H1 (cell line): ENCODE results near the gene GPC4. TPM values are rescaled to one million over a fixed set of nuclear protein-coding genes. Genes with fewer than 3 reads are reported as not detected.

Source experiments
- CTCF ChIA-PET: fragments of 300-600 bp; sonication (Branson Sonifier 250); formaldehyde crosslinking; loops from one replicate; lab custom pipeline; 2021; ENCODE audit not compliant: partially characterized antibody; lab: Charles Lee
- POLR2A ChIA-PET: fragments of 300-600 bp; sonication (Branson Sonifier 250); formaldehyde crosslinking; loops from one replicate; lab custom pipeline; 2021; ENCODE audit warnings: inconsistent platforms; ENCODE audit not compliant: partially characterized antibody; lab: Charles Lee
- DNase-seq, 2 experiments: peaks; one replicate each; pipeline versions ENCODE4 v3.0.0 to v3.0.0-alpha.2; 2010 to 2022; ENCODE audit warnings: low spot score in 2 of 2, low read depth in 1 of 2, mixed read lengths in 1 of 2
- FAIRE-seq: peaks from 2 replicates; lab custom pipeline; 2011; peaks lifted over from hg19 to GRCh38; lab: Jason Lieb, UNC
- H2AFZ ChIP-seq: 2 replicates; pipeline ENCODE4 v1.8.1; 2012; ENCODE audit warnings: low read length, inconsistent platforms
- H2AK5ac ChIP-seq: 2 replicates; pipeline ENCODE4 v1.6.1; 2013; ENCODE audit warnings: low read depth, low read length
- H2BK120ac ChIP-seq: replicated peaks from 2 replicates; pipeline ENCODE3; 2013; ENCODE audit warnings: low read depth, low read length, inconsistent platforms
- H2BK12ac ChIP-seq: 2 replicates; pipeline ENCODE4 v1.6.1; 2013; ENCODE audit warnings: low read depth, low read length
- H2BK15ac ChIP-seq: 2 replicates; pipeline ENCODE4 v1.6.1; 2013; ENCODE audit warnings: low read length
- H2BK20ac ChIP-seq: 2 replicates; pipeline ENCODE4 v1.6.1; 2013; ENCODE audit warnings: low read length
- H2BK5ac ChIP-seq: 2 replicates; pipeline ENCODE4 v1.6.1; 2013; ENCODE audit warnings: low read depth, low read length
- H3K14ac ChIP-seq: 2 replicates; pipeline ENCODE4 v1.6.1; 2013; ENCODE audit warnings: inconsistent platforms; ENCODE audit not compliant: insufficient read length
- H3K18ac ChIP-seq: 2 replicates; pipeline ENCODE4 v1.6.1; 2013; ENCODE audit warnings: low read length; ENCODE audit errors: extremely low read depth
- H3K23ac ChIP-seq: 2 replicates; pipeline ENCODE4 v1.6.1; 2013; ENCODE audit warnings: inconsistent platforms; ENCODE audit not compliant: insufficient read length
- H3K23me2 ChIP-seq: 2 replicates; pipeline ENCODE4 v1.6.1; 2013; ENCODE audit warnings: low read depth, low read length
- H3K27ac ChIP-seq: 2 replicates; pipeline ENCODE4 v1.6.1; 2011; ENCODE audit warnings: low read depth, low read length, inconsistent platforms
- H3K27me3 ChIP-seq, 4 experiments: replicated peaks in 1 of 4; 1 replicate in 1 of 4; 2 replicates in 3 of 4; pipeline versions ENCODE4 v1.6.1 to v1.8.1; 2011 to 2013; ENCODE audit warnings: low read length in 3 of 4, mild to moderate bottlenecking in 3 of 4, inconsistent platforms in 2 of 4, mixed read lengths in 2 of 4, moderate library complexity in 1 of 4; ENCODE audit not compliant: control insufficient read depth in 3 of 4, insufficient read depth in 3 of 4; ENCODE audit errors: extremely low read depth in 1 of 4
- H3K36me3 ChIP-seq, 4 experiments: 2 replicates each; pipeline versions ENCODE4 v1.6.1 to v1.8.1; 2011 to 2013; ENCODE audit warnings: mild to moderate bottlenecking in 4 of 4, low read length in 3 of 4, moderate library complexity in 2 of 4, control low read depth in 1 of 4, inconsistent platforms in 1 of 4; ENCODE audit not compliant: insufficient read depth in 4 of 4, control insufficient read depth in 2 of 4
- H3K4ac ChIP-seq: replicated peaks from 2 replicates; pipeline ENCODE3; 2013; ENCODE audit warnings: low read length, low read depth, mixed read lengths, inconsistent platforms; ENCODE audit not compliant: insufficient read length
- H3K4me1 ChIP-seq, 4 experiments: replicated peaks in 1 of 4; 1 replicate in 1 of 4; 2 replicates in 3 of 4; pipeline versions ENCODE4 v1.6.1 to v1.8.1; 2011 to 2013; ENCODE audit warnings: low read length in 3 of 4, inconsistent platforms in 2 of 4, mixed read lengths in 1 of 4; ENCODE audit not compliant: insufficient read depth in 4 of 4, control insufficient read depth in 3 of 4
- H3K4me2 ChIP-seq, 2 experiments: 2 replicates each; pipeline versions ENCODE4 v1.6.1 to v1.8.1; 2011 to 2013; ENCODE audit warnings: low read depth in 2 of 2, low read length in 2 of 2, control low read depth in 1 of 2, inconsistent platforms in 1 of 2, mild to moderate bottlenecking in 1 of 2; ENCODE audit not compliant: insufficient read depth in 1 of 2
- H3K4me3 ChIP-seq, 4 experiments: fragments of 200-600, 300-600 bp in 1 of 4; sonication (generic), shearing (Covaris generic), sonication (Bioruptor Twin) in 1 of 4; 2 replicates each; pipeline versions ENCODE4 v1.5.1 to v1.8.1; 2011 to 2016; ENCODE audit warnings: low read length in 4 of 4, low read depth in 3 of 4, control low read depth in 2 of 4, inconsistent platforms in 2 of 4, mild to moderate bottlenecking in 2 of 4, mixed read lengths in 1 of 4, moderate library complexity in 1 of 4; ENCODE audit not compliant: insufficient read depth in 2 of 4; ENCODE audit errors: extremely low read depth in 1 of 4
- H3K56ac ChIP-seq: replicated peaks from 2 replicates; pipeline ENCODE3; 2013; ENCODE audit warnings: low read depth, mild to moderate bottlenecking, mixed read lengths, low read length, inconsistent platforms; ENCODE audit not compliant: insufficient read length
- H3K79me1 ChIP-seq: 2 replicates; pipeline ENCODE4 v1.6.1; 2013; ENCODE audit warnings: low read depth, low read length, control low read depth
- H3K79me2 ChIP-seq, 2 experiments: 2 replicates each; pipeline versions ENCODE4 v1.6.1 to v1.8.1; 2012 to 2013; ENCODE audit warnings: low read length in 2 of 2, mild to moderate bottlenecking in 2 of 2, inconsistent platforms in 1 of 2; ENCODE audit not compliant: insufficient read depth in 2 of 2, control insufficient read depth in 1 of 2
- H3K9ac ChIP-seq, 4 experiments: replicated peaks in 1 of 4; 1 replicate in 1 of 4; 2 replicates in 3 of 4; pipeline versions ENCODE4 v1.6.1 to v1.8.1; 2011 to 2013; ENCODE audit warnings: low read depth in 3 of 4, low read length in 3 of 4, control low read depth in 2 of 4, mild to moderate bottlenecking in 2 of 4, moderate library complexity in 2 of 4, inconsistent platforms in 1 of 4; ENCODE audit errors: extremely low read depth in 1 of 4
- H3K9me3 ChIP-seq, 2 experiments: 2 replicates each; pipeline versions ENCODE4 v1.6.1 to v1.8.1; 2012 to 2013; ENCODE audit warnings: mild to moderate bottlenecking in 2 of 2, moderate library complexity in 2 of 2, control low read depth in 1 of 2, inconsistent platforms in 1 of 2, low read depth in 1 of 2, low read length in 1 of 2, mixed read lengths in 1 of 2; ENCODE audit not compliant: insufficient read depth in 2 of 2
- H4K20me1 ChIP-seq, 2 experiments: replicated peaks in 1 of 2; 2 replicates each; pipeline versions ENCODE3 to v1.8.1; 2011 to 2013; ENCODE audit warnings: inconsistent platforms in 2 of 2, low read length in 2 of 2, mild to moderate bottlenecking in 1 of 2; ENCODE audit not compliant: insufficient read depth in 2 of 2, control insufficient read depth in 1 of 2
- H4K5ac ChIP-seq: 2 replicates; pipeline ENCODE4 v1.6.1; 2013; ENCODE audit warnings: low read length, low read depth, mixed read lengths, inconsistent platforms; ENCODE audit not compliant: insufficient read length
- H4K8ac ChIP-seq: 2 replicates; pipeline ENCODE4 v1.8.0; 2013; ENCODE audit warnings: mild to moderate bottlenecking, moderate library complexity, low read length, inconsistent platforms; ENCODE audit not compliant: insufficient read depth; ENCODE audit errors: extremely low read depth
- H4K91ac ChIP-seq: replicated peaks from 2 replicates; pipeline ENCODE3; 2013; ENCODE audit warnings: low read length, mixed read lengths, inconsistent platforms; ENCODE audit not compliant: insufficient read length
- ASH2L ChIP-seq: fragments of 200-600, 300-600 bp; sonication (generic); IDR thresholded peaks from one replicate; pipeline ENCODE4 v1.7.1; 2017; ENCODE audit warnings: low read length
- CBX5 ChIP-seq: fragments of 300-800, 300-1000 bp; sonication (generic); IDR thresholded peaks from 2 replicates; pipeline ENCODE4 v1.7.1; 2016; ENCODE audit warnings: antibody characterized with exemption, low read length, low read depth
- CHD1 ChIP-seq: IDR thresholded peaks from 2 replicates; pipeline ENCODE4 v1.6.1; 2012; ENCODE audit warnings: low read depth, low read length, improper control_type of control experiment
- GABPA ChIP-seq: IDR thresholded peaks from 2 replicates; pipeline ENCODE4 v1.6.1; 2011; ENCODE audit warnings: mild to moderate bottlenecking, low read length, moderate library complexity, borderline replicate concordance; ENCODE audit not compliant: insufficient read depth
- JUND ChIP-seq: IDR thresholded peaks from 2 replicates; pipeline ENCODE4 v1.6.1; 2011; ENCODE audit warnings: mild to moderate bottlenecking, improper control_type of control experiment, low read length
- MAX ChIP-seq: IDR thresholded peaks from 2 replicates; pipeline ENCODE4 v1.6.1; 2012; ENCODE audit warnings: inconsistent platforms
- NRF1 ChIP-seq: IDR thresholded peaks from 2 replicates; pipeline ENCODE4 v1.6.1; 2011; ENCODE audit warnings: mild to moderate bottlenecking, low read depth, low read length, improper control_type of control experiment
- POLR2AphosphoS5 ChIP-seq: IDR thresholded peaks from 2 replicates; pipeline ENCODE4 v1.6.1; 2011; ENCODE audit warnings: low read depth, low read length
- POU5F1 ChIP-seq: IDR thresholded peaks from 2 replicates; pipeline ENCODE4 v1.6.1; 2011; ENCODE audit warnings: low read depth, mild to moderate bottlenecking, low read length, moderate library complexity
- USF2 ChIP-seq: IDR thresholded peaks from 2 replicates; pipeline ENCODE4 v1.6.1; 2011; ENCODE audit warnings: low read length, improper control_type of control experiment
- ZNF274 ChIP-seq: IDR thresholded peaks from 2 replicates; pipeline ENCODE4 v1.7.0; 2012; ENCODE audit warnings: low read length, borderline replicate concordance; ENCODE audit errors: extremely low read depth
- WGBS, 2 experiments: shearing (Covaris generic) in 1 of 2; methylation state at CpG; one replicate each; pipeline versions ENCODE4 v1.1.6 to v1.1.7; 2013 to 2015; ENCODE audit warnings: low lambda C conversion rate in 2 of 2, mixed read lengths in 2 of 2, inconsistent platforms in 1 of 2, low coverage in 1 of 2, missing lambda C conversion rate in 1 of 2; ENCODE audit not compliant: insufficient replicate concordance in 2 of 2, insufficient coverage in 1 of 2, insufficient read length in 1 of 2; ENCODE audit errors: extremely low coverage in 1 of 2, missing lambda C conversion rate in 1 of 2; 5-methylcytosine and 5-hydroxymethylcytosine counted together
- polyA plus RNA-seq, 7 experiments: library from polyadenylated mRNA; depleted of rRNA in 3 of 7; stranded (reverse) in 5 of 7; unstranded in 2 of 7; fragments of >200 nt in 5 of 7; fragments of 200-250 nt in 2 of 7; gene quantifications; 1 replicate in 5 of 7; 2 replicates in 1 of 7; 4 replicates in 1 of 7; pipeline versions ENCODE4 v1.2.1 to v1.2.3, GENCODE V29; 2011 to 2013; ENCODE audit warnings: missing spikeins in 2 of 7, mixed read lengths in 2 of 7
- total RNA-seq: library from RNA; stranded (reverse); fragmentation: NEBNext Ultra II Directional; extraction: Animal tissue kit (Norgen Biotek cat#: 25700); gene quantifications from 2 replicates; pipeline ENCODE4 v1.2.1, GENCODE V29; 2021

Gene GPC4
- total and polyA plus RNA-seq, 2 of the 8 experiments (the other 6 are each of a cell fraction or from before 2014, with no cell fraction given) = 46.8 to 230 TPM

GRCh38 chrX:133413218-133413925 is 1.9 kb downstream of the GPC4 start:
- no peak overlapping the region for H2BK120ac ChIP-seq
- peaks cover 0 to 15% (median 6%) of the 10 kb centered on the region in 4 experiments; a peak in 4 of 7 replicates for H3K4me1 ChIP-seq
- H2AK5ac ChIP-seq = no peak overlapping the region
- H2BK12ac ChIP-seq = no peak overlapping the region
- no peaks in the 10 kb centered on the region for H3K27me3 ChIP-seq
- H3K23ac ChIP-seq = no peak overlapping the region
- H2BK20ac ChIP-seq = no peak overlapping the region
- H4K5ac ChIP-seq = no peak overlapping the region
- no peak overlapping the region for H4K8ac ChIP-seq
- H4K20me1 ChIP-seq = peaks cover 17 to 27% of the 10 kb centered on the region in 2 experiments
- H2BK15ac ChIP-seq = no peak overlapping the region
- no peaks in the 10 kb centered on the region for H3K9me3 ChIP-seq
- no peak overlapping the region for H4K91ac ChIP-seq
- no peak overlapping the region for H3K4ac ChIP-seq
- no peak overlapping the region for H3K14ac ChIP-seq
- H3K27ac ChIP-seq = no peak overlapping the region
- H2AFZ ChIP-seq = no peak overlapping the region
- H3K9ac ChIP-seq = peak overlapping the region in 1 of 4 experiments; percentile 48; a peak in 2 of 7 replicates
- no peak for DNase-seq
- peaks cover 2 to 29% (median 11%) of the 10 kb centered on the region in 4 experiments; a peak in 7 of 8 replicates for H3K36me3 ChIP-seq
- CTCF ChIA-PET = interaction anchor here (1.3 to 1.6 kb wide), 2 partner anchors 15 to 257 kb away, joined by 3 to 5 read pairs; no protein-coding TSS in a partner anchor
- peaks cover 38 to 67% of the 10 kb centered on the region in 2 experiments for H3K79me2 ChIP-seq
- peaks cover 7% of the 10 kb centered on the region; the same call in 1 of the 2 replicates for H3K79me1 ChIP-seq
- WGBS, 2 experiments = 4% methylated on average over 14 of the region's 38 CpGs; no CpG with 5 or more reads in 1 of the 2 experiments
- peak overlapping the region; percentile 72 to 97 (median 86) for H3K4me3 ChIP-seq
- no peak for FAIRE-seq
- no peak overlapping the region for H2BK5ac ChIP-seq
- H3K56ac ChIP-seq = no peak overlapping the region
- peaks cover 7% of the 10 kb centered on the region; the same call in 1 of the 2 replicates for H3K23me2 ChIP-seq
- POLR2A ChIA-PET = interaction anchor here (1.2 to 1.4 kb wide), 3 partner anchors 29 to 255 kb away, joined by 4 read pairs; no protein-coding TSS in a partner anchor
- peak overlapping the region; percentile 71 to 75 for H3K4me2 ChIP-seq
- H3K18ac ChIP-seq = no peak overlapping the region; the same call in 1 of the 2 replicates
- TF ChIP-seq NRF1 (no peak), GABPA (no peak), CHD1 (no peak), USF2 (no peak), POLR2AphosphoS5 (no peak), ASH2L (no peak), JUND (no peak), MAX (no peak), POU5F1 (no peak), CBX5 (no peak), ZNF274 (no peak)
